NK-92 treated with Interleukin-12 subunit alpha and Interleukin-12 subunit beta, amount 100 ng/mL, for 24 hours (cell line): ENCODE results near the gene TRA2B.
"Not testable (repeated sequence)": the region's sequence is repeated elsewhere in the genome, so short reads cannot be mapped to it uniquely, and the experiment has no call there.

ENCODE experiments used
- DNase-seq: peaks from one replicate; lab custom pipeline; 2025; lab: John Stamatoyannopoulos, UW

TRA2B gene

GRCh38 chr3:185927501-185928200, 10.2 kb downstream of the TRA2B start:
- no peak for DNase-seq

GRCh38 chr3:185926445-185926844, 11.4 kb downstream of the TRA2B start:
- no peak for DNase-seq

GRCh38 chr3:185925353-185925752, 12.5 kb downstream of the TRA2B start:
- DNase-seq, result no peak

GRCh38 chr3:185924375-185924774, 13.4 kb downstream of the TRA2B start:
- no peak for DNase-seq

GRCh38 chr3:185920184-185920583, 17.6 kb downstream of the TRA2B start:
- no peak for DNase-seq

- no peak for DNase-seq
Observed at GRCh38 chr3:185916042-185916833, 21.6 kb downstream of the TRA2B start.

GRCh38 chr3:185915642-185916041, 22.2 kb downstream of the TRA2B start:
- DNase-seq, result no peak

GRCh38 chr3:185914911-185915629, 22.7 kb downstream of the TRA2B start:
- no peak for DNase-seq

- no peak for DNase-seq
Observed at GRCh38 chr3:185912929-185913901, 24.6 kb downstream of the TRA2B start.

GRCh38 chr3:185912512-185912911, 25.3 kb downstream of the TRA2B start:
- DNase-seq, result no peak

GRCh38 chr3:185911076-185911448, 26.8 kb downstream of the TRA2B start:
- not testable (repeated sequence) for DNase-seq

GRCh38 chr3:185910322-185911075, 27.3 kb downstream of the TRA2B start:
- not testable (repeated sequence) for DNase-seq

GRCh38 chr3:185909913-185910312, 27.9 kb downstream of the TRA2B start:
- DNase-seq, result not testable (repeated sequence)

- no peak for DNase-seq
Observed at GRCh38 chr3:185900228-185900627, 37.6 kb downstream of the TRA2B start.

GRCh38 chr3:185896636-185897035, 41.2 kb downstream of the TRA2B start:
- DNase-seq, result no peak

- no peak for DNase-seq
Observed at GRCh38 chr3:185887066-185887465, 50.7 kb downstream of the TRA2B start.

GRCh38 chr3:185884641-185885040, 53.2 kb downstream of the TRA2B start:
- DNase-seq, result no peak

GRCh38 chr3:185881926-185882325, 55.9 kb downstream of the TRA2B start:
- DNase-seq, result no peak

GRCh38 chr3:185880600-185880999, 57.2 kb downstream of the TRA2B start:
- no peak for DNase-seq

- DNase-seq, result no peak
Observed at GRCh38 chr3:185878920-185879319, 58.9 kb downstream of the TRA2B start.

- no peak for DNase-seq
Observed at GRCh38 chr3:185874119-185874518, 63.7 kb downstream of the TRA2B start.
